Activated CD8-positive, alpha-beta memory T cell treated with anti-CD3 and anti-CD28 coated beads for 48 hours (primary cell): ENCODE results near the gene APOBEC4.
A peak's percentile ranks its signal among the peaks of the same experiment; 100 is the strongest.

Experiments
- DNase-seq, 3 experiments: peaks; one replicate each; pipeline ENCODE4 v3.0.0-alpha.2; 2020; ENCODE audit warnings: low read depth in 2 of 3, low spot score in 2 of 3

APOBEC4 gene

DNA sequence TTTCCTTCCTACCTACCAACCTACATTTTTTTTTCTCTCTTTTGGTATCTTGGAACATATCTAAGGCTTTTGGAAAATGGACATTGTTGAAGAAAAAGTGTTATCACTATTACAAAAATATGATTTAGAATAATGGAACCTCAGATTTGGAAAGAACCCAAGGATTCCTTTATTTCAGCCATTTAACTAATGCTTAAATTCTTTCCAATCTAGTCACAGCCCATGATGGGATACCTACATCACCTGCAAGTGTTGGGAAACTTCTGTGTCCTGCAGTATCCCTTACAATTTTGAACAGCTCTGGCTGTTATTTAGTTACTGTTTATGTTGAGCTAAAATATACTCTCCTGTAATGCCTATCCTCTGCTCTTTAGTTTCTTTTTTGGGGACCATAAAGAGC lies 22.3 kb upstream of the APOBEC4 start:
- no peak for DNase-seq

DNA sequence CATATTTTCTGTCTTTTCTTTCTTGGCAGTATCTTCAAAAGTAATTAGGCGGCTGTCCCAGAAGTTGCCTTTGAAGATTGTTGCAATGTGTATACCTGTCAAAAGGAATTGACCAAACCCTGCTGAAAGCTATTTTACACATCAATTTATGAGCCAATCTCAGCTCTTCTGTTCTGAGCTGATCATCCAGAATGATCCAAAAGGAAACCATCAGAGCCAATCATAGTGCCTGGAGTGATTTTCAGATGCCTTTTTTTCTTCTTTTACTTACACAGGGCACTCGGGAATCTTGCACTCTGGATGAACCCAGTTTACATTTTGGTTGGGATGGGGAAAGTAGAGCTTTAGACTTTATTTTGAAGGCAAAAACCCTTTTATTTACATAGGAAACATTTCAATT lies 21.8 kb upstream of the APOBEC4 start:
- no peak for DNase-seq

DNA sequence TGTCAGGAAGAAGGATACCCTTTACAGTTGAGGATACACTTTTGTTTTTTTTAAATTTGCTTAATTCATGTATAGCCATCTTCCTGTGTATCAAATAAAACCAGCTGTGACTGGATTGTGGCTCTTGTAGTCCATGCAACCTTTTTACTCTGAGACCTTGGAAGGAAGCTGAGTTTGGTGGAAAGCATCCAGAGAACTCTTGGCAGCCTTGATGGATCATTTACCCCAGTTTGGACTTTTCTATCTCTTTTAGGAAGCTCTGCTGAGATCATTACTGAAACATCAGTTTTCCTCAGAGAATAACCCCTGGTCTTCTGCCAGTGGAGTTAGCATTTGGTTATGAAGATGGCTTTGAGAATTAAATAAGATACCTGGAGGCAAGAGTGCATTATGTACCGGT lies 21.2 kb upstream of the APOBEC4 start:
- no peak for DNase-seq

DNA sequence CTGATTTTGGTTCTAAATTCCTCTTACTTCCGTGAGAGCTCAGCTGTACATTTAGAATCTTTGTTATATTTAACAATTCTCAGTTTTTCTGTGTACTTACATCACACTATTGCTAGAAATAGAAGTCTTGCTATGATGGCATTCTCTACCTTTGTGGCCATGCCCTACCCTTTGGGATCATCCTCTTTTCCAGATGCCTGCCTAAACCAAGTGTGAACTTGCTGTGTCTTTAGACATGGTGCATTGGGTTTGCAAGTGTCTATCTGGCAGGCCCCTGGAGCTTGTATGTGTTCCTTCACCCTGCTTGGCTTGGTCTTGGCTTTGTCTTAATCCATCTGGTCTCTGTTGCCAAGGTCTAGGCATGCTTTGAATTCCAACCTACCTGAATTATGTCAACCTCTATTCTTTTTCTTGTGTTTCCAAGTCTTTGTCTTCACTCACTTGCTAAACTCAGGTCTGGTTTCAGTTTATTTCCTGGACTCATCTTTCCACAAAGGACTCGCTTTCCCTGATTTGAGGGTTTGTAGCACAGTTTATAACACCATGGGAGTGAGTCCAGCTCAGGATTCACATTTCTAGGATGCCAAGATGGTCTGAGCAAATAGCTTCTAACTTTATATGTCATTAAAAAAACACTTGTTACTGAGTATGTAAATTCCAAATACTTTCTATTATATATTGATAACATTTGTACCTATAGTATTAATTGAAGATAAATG lies 20.6 kb upstream of the APOBEC4 start:
- no peak for DNase-seq

DNA sequence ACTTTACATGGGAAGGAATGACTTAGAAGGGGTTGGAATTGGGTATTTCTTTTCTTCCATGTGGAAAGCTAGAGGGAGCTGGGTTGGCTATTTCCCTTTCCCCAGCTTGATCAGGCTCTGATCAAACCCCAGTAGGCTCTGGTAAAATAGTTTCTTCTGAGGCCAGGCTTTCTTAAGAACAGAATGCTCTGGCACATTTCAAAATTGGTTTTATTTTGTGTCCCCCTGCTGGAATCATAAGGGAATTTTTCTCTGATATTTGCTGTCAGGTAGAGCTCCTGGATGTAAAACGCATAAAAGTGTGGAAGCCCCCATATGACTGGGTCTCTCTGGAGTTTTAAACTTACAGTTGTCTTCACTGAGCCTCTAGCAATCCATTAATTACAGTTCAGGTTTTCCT lies 17.1 kb upstream of the APOBEC4 start:
- DNase-seq, result no peak

DNA sequence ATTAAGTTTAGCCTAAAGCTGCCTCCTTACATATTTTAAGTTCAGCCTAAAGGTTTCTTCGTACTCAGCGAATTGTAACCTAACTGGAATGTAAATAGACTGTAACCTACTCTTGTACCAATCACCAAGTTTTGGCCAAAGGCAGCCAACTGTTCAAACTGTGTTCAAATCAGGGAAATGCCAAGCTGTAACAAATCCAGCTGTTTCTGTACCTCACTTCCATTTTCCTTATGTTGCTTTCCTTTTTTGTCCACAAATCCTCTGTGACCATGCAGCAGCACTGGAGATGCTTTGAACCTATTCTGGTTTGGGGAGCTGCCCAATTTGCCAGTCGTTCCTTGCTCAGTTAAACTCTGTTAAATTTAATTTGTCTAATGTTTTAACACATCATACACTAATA lies 3.2 kb upstream of the APOBEC4 start:
- DNase-seq, result no peak

DNA sequence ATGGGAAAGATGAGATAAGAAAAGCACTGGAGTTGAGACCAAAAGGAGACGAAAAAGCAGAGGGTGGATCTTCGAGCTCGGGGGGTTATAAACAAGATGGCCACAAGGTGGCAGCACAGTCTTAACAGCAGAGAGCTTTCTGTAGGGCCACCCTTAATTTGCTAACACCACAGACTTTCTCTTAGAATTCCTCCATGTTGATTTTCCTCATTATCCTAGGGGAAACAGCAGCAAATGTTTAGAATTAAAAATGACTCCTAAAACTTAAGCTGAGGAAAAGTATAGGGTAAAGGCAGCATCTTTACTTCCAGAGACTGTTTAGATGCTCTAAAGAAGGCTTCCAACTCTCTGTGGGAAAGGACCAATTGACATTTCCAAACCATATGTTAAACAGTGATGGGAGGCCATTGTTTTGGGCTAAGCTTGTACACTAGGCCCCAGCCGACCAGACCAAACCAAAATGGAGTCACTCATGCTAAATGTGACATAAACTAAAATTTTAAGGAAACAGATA lies 2.5 kb upstream of the APOBEC4 start:
- peak; percentile 31 to 42 (median 40) for DNase-seq

DNA sequence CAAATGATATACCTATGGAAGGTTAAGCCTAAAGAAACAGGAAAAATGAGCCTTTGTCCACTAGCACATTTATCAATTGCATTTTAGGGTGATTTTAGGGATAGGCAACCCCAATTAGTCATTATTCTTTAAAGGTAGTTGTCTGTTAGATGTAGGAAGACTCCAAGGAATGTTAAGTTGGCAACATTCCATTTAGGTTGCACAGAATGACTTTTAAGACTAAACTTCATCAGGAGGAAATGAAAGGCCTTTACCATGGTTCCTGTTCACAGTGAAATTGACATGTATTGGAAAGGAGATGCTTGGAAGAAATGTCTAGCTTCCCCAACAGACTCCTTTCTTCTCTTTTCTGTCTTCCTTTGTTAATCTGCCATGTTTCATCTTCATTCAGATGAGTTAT lies 1.6 kb upstream of the APOBEC4 start:
- DNase-seq, result no peak

DNA sequence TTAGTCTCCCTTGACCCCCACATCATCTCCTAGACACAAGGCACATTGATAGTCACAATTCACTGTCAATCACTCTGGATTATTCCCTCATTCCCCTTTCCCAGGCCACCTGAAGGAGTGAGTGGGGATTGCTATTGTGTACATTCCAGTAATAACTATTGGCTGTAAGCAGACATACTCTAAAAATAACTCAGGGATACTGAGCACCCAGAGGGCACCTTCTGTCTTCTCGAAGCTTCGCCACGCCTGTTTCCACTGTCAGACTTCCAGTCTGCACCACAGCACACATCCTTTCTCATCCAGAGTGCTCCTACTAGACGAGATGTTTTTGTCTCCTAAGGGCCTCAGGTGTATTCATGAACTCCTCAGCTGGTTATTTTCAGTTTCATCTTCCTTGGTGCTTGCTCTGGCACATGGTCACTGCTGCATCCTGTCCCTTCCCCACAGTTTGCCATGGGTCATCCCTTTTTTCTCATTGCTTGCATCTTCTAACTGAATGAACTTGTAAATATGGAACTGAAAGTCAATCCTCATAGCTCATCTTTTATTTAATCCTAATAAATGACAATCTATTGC lies 848 bp upstream of the APOBEC4 start:
- no peak for DNase-seq

DNA sequence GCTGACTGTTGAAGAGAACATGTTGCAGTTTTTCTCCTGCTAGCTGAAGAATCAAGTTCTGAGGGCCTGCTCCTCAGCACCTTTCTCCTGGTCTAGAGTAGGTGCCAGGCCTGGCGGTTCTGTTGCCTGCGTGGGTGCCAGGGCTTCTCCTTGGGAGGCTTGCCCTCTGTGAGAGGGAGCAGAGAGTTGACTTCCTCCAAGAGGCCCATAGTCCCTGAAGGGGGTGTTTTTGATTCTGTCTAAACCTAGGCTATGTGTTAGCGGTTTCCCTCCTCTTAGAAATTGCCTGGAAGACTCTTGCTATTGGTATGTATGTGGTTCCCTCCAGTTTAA lies 312 bp upstream of the APOBEC4 start:
- no peak for DNase-seq

DNA sequence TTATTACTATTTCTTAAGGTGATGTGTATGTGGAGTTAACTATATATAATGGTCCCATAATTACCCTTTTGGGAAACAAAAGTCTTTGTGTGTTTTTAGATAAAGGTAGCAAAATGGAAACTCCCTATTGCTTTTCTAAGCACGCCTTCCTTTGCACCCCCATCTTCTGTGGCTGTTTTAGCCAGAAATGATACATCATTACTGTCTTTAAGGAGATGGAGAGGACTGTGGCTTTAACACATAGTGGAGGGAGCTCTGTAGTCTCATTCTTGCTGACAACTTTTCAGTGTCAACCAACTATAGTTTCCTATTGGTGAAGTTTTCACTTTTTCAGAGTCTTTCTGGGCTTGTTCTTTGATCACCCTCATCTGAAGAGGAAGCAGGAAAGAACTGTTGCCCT lies 1.0 kb downstream of the APOBEC4 start:
- DNase-seq, result no peak

DNA sequence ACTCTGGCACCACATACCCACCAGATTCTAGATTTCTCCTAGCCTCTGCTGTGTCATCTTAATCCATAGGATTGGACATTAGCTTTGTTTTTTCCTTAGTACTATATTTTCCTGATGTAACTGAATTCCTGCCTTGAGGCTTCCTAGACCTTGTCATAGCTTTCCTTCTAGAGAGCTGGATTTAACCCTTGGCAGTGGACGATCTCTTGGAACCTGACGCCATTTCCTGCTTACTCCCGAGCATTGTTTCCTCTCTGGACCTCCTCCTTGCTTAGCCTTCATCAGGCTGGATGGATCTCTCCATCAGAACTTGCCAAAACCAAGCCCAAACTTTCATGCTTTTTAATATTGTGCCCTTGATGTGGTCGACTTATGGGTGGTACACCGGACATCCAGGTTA lies 1.5 kb downstream of the APOBEC4 start:
- no peak for DNase-seq

DNA sequence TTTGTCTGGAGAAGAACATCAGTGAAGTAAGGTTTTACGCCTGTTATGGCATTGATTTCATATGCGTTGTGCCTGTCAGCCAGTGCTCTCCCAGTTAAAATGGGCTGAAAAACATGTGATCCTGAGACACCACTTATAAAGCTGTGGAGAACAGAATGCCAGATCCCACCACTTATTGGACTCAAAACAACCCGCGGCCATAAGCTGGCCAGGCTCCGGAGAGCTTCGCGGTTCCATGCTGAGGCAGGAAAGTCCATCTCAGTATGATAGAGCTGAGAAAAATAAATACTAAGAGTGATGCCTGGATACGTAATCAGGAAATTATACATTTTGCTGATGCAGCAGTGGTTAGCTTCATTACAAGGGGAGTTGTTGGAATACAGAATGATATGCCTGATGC lies 5.1 kb downstream of the APOBEC4 start:
- no peak for DNase-seq

DNA sequence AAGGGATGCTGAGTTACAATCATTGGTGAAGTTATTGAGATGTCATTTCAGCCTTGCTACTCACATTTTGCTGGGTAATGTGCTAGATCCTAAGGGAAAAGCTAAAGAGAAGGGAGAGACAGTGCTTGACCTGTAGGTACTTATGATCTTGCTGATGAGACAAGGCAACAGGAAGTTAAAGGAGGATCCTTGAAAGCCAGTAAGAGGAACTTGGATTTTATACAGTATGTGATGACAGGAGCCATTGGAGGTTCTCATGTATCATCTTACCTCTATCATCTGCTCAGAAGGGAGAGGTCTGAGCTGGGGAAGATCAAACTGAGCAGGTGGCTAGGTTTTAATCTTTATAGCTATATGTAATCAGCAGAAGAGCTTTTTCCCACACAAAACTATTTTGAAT lies 6.3 kb downstream of the APOBEC4 start:
- no peak for DNase-seq

DNA sequence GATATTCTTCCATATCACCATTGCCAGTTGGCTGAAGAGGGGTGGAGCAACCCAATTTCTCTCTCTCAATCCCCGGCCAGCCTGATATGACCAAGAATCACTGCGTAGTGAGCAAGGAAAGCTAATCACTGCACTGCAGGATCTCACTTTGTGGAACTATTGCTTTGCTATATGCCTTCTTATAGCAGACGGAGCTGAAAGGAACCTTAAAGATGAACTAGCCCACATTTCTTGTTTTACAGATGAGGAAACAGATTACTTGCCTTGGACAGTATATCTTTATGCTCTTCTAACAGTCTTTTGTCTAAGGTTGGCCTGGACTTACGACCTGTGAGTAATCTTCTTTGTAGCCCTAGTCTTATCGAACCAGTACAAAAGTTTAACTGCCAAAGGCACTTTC lies 7.6 kb downstream of the APOBEC4 start:
- DNase-seq, result no peak

DNA sequence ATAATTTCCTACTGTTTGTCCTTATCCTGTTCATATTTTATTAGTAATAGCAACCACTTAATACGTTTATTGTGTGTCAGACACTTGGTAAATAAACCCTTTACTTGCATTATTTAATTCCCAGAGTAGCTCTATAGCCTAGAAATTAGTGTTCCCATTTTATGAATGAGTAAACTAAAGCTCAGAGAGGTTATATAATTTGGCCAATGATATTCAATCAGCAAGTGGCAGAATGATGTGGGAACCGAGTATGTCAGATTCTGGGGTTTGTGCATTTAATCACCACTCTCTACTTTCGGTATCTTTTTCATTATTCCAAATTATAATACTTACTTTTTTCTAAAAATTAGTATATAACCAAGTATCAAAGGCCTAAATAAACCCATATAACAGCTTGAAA lies 10.9 kb downstream of the APOBEC4 start:
- DNase-seq, result no peak

DNA sequence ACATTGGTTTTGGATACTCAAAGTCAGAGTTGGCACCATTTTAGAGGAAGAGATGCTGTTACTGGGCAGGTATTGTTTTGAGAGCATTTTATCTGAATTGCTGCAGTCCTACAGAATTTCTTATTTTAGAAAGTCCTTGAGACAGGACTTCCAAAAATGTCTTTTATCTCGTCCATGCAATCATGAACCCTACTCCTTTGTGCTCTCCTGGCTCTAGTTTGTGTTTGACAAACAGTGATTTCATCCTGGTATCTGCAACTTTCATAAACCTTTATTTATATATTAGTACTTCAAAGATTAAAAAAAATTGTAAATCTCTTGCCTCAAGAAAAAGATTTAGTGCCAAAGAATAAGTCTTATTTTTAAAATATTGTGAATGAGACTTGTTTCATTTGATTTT lies 12.9 kb downstream of the APOBEC4 start:
- DNase-seq, result no peak

DNA sequence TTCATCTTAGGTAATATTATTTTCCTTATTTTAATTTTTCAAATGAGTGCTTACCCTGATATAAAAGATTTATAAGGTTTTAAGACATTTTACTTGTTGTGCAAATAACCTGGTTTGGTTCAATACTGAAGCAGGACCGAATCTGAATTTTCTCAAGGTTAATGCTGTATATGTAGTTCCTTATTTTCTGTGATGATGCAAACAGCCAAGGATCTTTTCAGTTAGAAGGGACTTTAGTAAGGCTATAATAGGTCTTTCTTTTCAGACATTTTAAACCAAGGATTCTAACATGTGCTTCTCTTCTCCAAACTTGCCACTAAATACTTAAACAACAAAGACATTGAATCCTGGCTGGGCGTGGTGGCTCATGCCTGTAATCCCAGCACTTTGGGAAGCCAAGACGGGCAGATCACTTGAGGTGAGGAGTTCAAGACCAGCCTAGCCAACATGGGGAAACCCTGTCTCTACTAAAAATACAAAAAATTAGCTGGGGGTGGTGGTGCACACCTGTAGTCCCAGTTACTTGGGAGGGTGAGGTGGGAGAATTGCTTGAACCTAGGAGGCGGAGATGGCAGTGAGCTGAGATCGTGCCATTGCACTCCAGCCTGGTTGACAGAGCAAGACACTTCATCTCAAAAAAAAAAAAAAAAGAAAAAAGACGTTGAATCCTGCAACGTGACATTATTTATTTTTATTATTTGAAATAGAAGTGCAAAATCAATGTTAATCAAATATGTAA lies 14.3 kb downstream of the APOBEC4 start:
- no peak for DNase-seq

DNA sequence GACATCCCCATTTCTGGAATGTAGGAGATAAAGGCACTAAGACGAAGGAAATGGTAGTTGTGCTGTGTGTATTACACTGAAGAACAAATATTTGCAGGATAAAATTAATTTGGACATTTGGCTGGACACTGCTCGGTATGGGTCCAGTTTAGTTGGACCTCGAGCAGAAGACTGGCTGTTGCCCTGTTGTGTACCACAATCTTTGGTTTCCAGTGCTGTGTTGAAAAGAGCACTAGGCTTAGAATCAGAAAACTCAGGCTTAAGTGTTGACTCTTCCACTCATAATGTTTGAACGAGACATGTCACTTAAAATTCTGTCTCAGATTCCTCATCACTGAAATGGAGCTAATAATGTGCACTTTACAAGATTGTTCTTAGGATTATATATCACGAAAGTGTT lies 16.3 kb downstream of the APOBEC4 start:
- no peak for DNase-seq

DNA sequence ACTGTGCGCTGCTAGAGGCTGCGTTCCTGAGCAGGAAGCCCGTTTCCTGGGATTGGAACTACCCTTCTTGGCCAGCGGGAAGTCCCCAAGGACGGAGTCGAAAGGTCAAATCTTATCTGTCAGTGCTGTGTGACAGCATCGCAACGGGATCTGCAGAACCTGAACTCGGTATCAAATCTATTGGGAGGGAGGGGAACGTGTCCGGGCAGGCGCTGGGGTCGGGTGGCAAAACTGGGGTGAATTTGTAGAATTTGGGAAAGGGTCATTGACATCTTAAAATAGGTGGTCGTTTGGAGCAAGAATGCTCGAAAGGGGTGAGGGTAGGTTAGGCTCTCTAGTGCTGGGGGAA lies 16.8 kb downstream of the APOBEC4 start:
- no peak for DNase-seq

DNA sequence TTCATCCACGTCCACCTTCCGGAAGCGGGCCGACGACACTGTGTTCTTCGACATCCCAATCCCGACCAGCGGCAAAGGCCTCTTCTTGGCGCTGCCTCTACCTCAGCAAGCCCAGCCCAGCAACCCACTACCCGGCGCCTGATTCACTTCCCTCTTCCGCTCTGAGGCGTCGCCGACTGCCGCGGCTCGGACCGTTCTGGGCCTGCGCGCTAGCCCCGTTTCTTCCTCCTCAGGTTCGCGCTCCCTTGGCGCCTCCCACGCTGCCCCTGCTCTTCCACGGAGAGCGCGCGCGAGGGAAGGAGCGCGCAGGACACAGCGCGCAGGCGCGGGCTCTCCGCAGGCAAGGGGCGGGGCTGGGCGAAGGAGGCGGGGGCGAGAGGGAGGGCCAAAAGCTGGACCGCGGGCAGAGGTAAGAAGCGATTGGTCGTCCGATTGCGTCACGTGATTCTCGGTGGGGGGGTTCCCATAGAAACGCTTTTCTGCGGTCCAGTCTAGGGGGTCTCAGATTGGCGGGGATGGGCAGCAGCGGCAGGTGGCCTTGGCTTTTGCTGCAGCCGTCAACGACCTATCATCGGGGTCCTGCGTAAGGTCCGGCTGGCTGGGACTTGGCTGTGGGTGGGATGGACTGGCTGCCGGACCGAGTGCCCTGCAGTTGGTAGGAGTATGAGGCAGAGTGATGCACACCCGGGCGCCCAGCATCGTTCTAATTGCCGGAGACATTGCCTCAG lies 17.3 kb downstream of the APOBEC4 start, which contains the start of gene ARPC5:
Gene ARPC5, minus strand, starts transcription at position 178 of the 728 bp plus-strand sequence. Its CDS starts 124 bp downstream, at position 54.
- peak; percentile 93 to 95 (median 94) for DNase-seq

DNA sequence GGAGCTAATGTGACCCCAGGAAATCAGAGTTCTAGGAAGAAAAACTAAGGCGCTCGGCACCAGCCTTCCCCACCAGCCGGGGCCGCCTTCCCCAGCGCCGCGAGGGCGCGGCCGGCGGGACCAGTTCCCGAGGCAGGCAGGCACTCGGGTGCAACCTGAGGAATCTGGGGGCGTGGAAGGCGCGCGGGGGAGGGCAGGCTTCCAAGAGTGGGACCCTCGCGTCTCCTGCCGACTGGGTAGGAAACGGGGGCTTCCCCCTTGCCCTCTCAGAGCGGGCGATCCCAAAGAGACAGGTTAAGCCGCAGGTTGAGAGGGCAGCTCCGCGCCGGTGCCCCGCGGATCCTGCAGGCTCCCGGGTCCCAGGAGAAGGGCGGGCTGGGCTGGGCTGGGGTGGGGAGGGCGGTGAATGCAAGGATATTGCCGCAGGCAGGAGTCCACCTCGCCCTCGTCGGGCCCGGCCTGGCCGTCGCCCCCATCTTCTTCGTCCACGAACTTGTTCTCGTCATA lies 18.0 kb downstream of the APOBEC4 start:
- peak in 1 of 3 experiments; percentile 23 for DNase-seq
